HCT116 (cell line): ENCODE data around the gene FOXK2. TPM values are rescaled to one million over a fixed set of nuclear protein-coding genes. Genes with fewer than 3 reads are reported as not detected.

Experiments
- ATAC-seq: fragments of 200-7000 bp; cut with Tn5 transposase; 2 replicates; pipeline ENCODE4 v1.9.1; 2020; ENCODE audit warnings: mild to moderate bottlenecking, moderate library complexity
- BruUV-seq: library from RNA; stranded (reverse); fragments of 400-500 nt; replicated peaks from 2 replicates; lab custom pipeline; 2021; lab: Mats Ljungman, UMichigan
- CTCF ChIA-PET: fragments of 300-600 bp; sonication (Branson Sonifier 250); formaldehyde crosslinking; loops from one replicate; lab custom pipeline; 2021; ENCODE audit warnings: antibody characterized with exemption; lab: Charles Lee
- POLR2A ChIA-PET: fragments of 300-600, 350-600 bp; sonication (Branson Sonifier 250); formaldehyde crosslinking; loops from one replicate; lab custom pipeline; 2021; ENCODE audit warnings: antibody characterized with exemption; lab: Charles Lee
- RAD21 ChIA-PET, 2 experiments: fragments of 300-600 bp; sonication (Branson Sonifier 250); formaldehyde crosslinking; loops; one replicate each; lab custom pipeline; 2023; ENCODE audit warnings: low total read pairs in 2 of 2; ENCODE audit not compliant: uncharacterized antibody in 2 of 2, unreplicated experiment in 2 of 2, low non-redundant PET in 1 of 2; lab: Charles Lee
- DNase-seq: peaks from one replicate; pipeline ENCODE4 v3.0.0-alpha.2; 2010; ENCODE audit warnings: low read depth, low spot score
- H2AFZ ChIP-seq: fragments of 200-600 bp; shearing (Covaris generic), sonication (generic); 2 replicates; pipeline ENCODE4 v1.6.1; 2017; ENCODE audit warnings: low read depth, mixed run types, mixed read lengths, antibody characterized with exemption, low read length; ENCODE audit not compliant: poor library complexity, severe bottlenecking
- H3K27ac ChIP-seq: 2 replicates; pipeline ENCODE4 v1.5.1; 2012; ENCODE audit warnings: low read depth, low read length
- H3K27me3 ChIP-seq: fragments of 200-600 bp; sonication (generic); 2 replicates; pipeline ENCODE4 v1.6.1; 2016; ENCODE audit warnings: mixed run types, low read length, mixed read lengths; ENCODE audit not compliant: insufficient read depth
- H3K36me3 ChIP-seq, 2 experiments: fragments of 200-500 bp in 1 of 2; fragments of 200-600 bp in 1 of 2; sonication (Bioruptor generic) in 1 of 2; sonication (generic) in 1 of 2; 2 replicates each; pipeline versions ENCODE4 v1.5.1 to v1.6.1; 2014 to 2016; ENCODE audit warnings: low read length in 2 of 2, inconsistent platforms in 1 of 2, mixed read lengths in 1 of 2, mixed run types in 1 of 2; ENCODE audit not compliant: insufficient read depth in 2 of 2, control insufficient read depth in 1 of 2
- H3K4me1 ChIP-seq, 2 experiments: fragments of 200-600 bp in 1 of 2; sonication (generic) in 1 of 2; 2 replicates each; pipeline versions ENCODE4 v1.5.1 to v1.6.1; 2012 to 2017; ENCODE audit warnings: low read length in 2 of 2, inconsistent platforms in 1 of 2, mild to moderate bottlenecking in 1 of 2, mixed read lengths in 1 of 2, mixed run types in 1 of 2, moderate library complexity in 1 of 2; ENCODE audit not compliant: insufficient read depth in 2 of 2, control insufficient read depth in 1 of 2
- H3K4me2 ChIP-seq: fragments of 200-600 bp; sonication (generic); 2 replicates; pipeline ENCODE4 v1.6.1; 2017; ENCODE audit warnings: mixed run types, low read length, mixed read lengths
- H3K4me3 ChIP-seq, 2 experiments: fragments of 200-600 bp in 1 of 2; sonication (generic) in 1 of 2; replicated peaks in 1 of 2; 2 replicates each; pipeline ENCODE4 v1.5.1; 2011 to 2016; ENCODE audit warnings: low read length in 2 of 2, control low read depth in 1 of 2, low read depth in 1 of 2, mild to moderate bottlenecking in 1 of 2, mixed read lengths in 1 of 2, mixed run types in 1 of 2
- H3K79me2 ChIP-seq: fragments of 200-600 bp; sonication (generic); 2 replicates; pipeline ENCODE4 v1.6.1; 2017; ENCODE audit warnings: mild to moderate bottlenecking, mixed run types, low read length, moderate library complexity, mixed read lengths; ENCODE audit not compliant: insufficient read depth
- H3K9ac ChIP-seq: fragments of 200-600 bp; sonication (generic); 2 replicates; pipeline ENCODE4 v1.6.1; 2016; ENCODE audit warnings: low read length, mixed read lengths
- H3K9me2 ChIP-seq: fragments of 200-600 bp; sonication (generic), shearing (Covaris generic); 2 replicates; pipeline ENCODE4 v1.6.1; 2017; ENCODE audit warnings: mixed run types, mild to moderate bottlenecking, moderate library complexity; ENCODE audit not compliant: insufficient read depth
- H3K9me3 ChIP-seq, 2 experiments: fragments of 200-500 bp in 1 of 2; fragments of 200-600 bp in 1 of 2; sonication (Bioruptor generic) in 1 of 2; sonication (generic) in 1 of 2; 2 replicates each; pipeline ENCODE4 v1.6.1; 2014 to 2017; ENCODE audit warnings: low read length in 2 of 2, mixed read lengths in 2 of 2, inconsistent platforms in 1 of 2, low read depth in 1 of 2, mild to moderate bottlenecking in 1 of 2, mixed run types in 1 of 2, moderate library complexity in 1 of 2; ENCODE audit not compliant: control insufficient read depth in 1 of 2, insufficient read depth in 1 of 2
- H4K20me1 ChIP-seq: fragments of 200-600 bp; sonication (generic), shearing (Covaris generic); 2 replicates; pipeline ENCODE4 v1.6.1; 2017; ENCODE audit warnings: mixed run types, mild to moderate bottlenecking, moderate library complexity; ENCODE audit not compliant: insufficient read depth
- CBX3 ChIP-seq: IDR thresholded peaks from 2 replicates; pipeline ENCODE4 v1.6.1; 2012; ENCODE audit warnings: low read depth
- CEBPB ChIP-seq: IDR thresholded peaks from 2 replicates; pipeline ENCODE4 v1.6.1; 2012; ENCODE audit warnings: low read depth
- EGR1 ChIP-seq: IDR thresholded peaks from 2 replicates; pipeline ENCODE4 v1.6.1; 2012; ENCODE audit warnings: low read depth
- EZH2 ChIP-seq: fragments of 200-600 bp; sonication (generic); IDR thresholded peaks from 2 replicates; pipeline ENCODE4 v1.6.1; 2017; ENCODE audit warnings: antibody characterized with exemption, mixed run types
- FOSL1 ChIP-seq: IDR thresholded peaks from 2 replicates; pipeline ENCODE4 v1.6.1; 2012; ENCODE audit warnings: low read depth
- JUND ChIP-seq: IDR thresholded peaks from 2 replicates; pipeline ENCODE4 v1.6.1; 2012
- POLR2AphosphoS5 ChIP-seq: IDR thresholded peaks from 2 replicates; pipeline ENCODE4 v1.6.1; 2011; ENCODE audit warnings: mild to moderate bottlenecking, low read depth, low read length, moderate library complexity
- SP1 ChIP-seq: IDR thresholded peaks from 2 replicates; pipeline ENCODE4 v1.6.1; 2012; ENCODE audit warnings: low read depth
- SRF ChIP-seq: IDR thresholded peaks from 2 replicates; pipeline ENCODE4 v1.6.1; 2012; ENCODE audit warnings: low read depth
- TCF7L2 ChIP-seq: IDR thresholded peaks from 2 replicates; pipeline ENCODE4 v1.7.0; 2011; ENCODE audit warnings: borderline replicate concordance, inconsistent platforms; ENCODE audit not compliant: insufficient read depth, insufficient read length; ENCODE audit errors: extremely low read depth
- YY1 ChIP-seq: IDR thresholded peaks from 2 replicates; pipeline ENCODE4 v1.6.1; 2011; ENCODE audit warnings: low read length, low read depth, moderate library complexity, mild to moderate bottlenecking; ENCODE audit not compliant: insufficient replicate concordance; ENCODE audit errors: extremely low read depth
- ZBTB33 ChIP-seq: IDR thresholded peaks from 2 replicates; pipeline ENCODE4 v1.6.1; 2011; ENCODE audit warnings: mild to moderate bottlenecking, low read length, moderate library complexity; ENCODE audit not compliant: insufficient replicate concordance; ENCODE audit errors: extremely low read depth
- ZFX ChIP-seq: fragments of 450-650 bp; IDR thresholded peaks from 2 replicates; pipeline ENCODE4 v1.6.1; 2017
- intact Hi-C: fragments of 100-400 bp; cut with micrococcal nuclease; formaldehyde crosslinking; loops from 2 replicates; pipeline ENCODE4 v1.10.0; 2022
- total RNA-seq: library from RNA; stranded (reverse); gene quantifications from one replicate; pipeline ENCODE4 v1.2.1, GENCODE V29; 2021; ENCODE audit not compliant: unreplicated experiment

FOXK2 gene
- total RNA-seq, 1 experiment from 2014 or later, result 122 TPM

- DNase-seq (no peak), ATAC-seq (no peak)
- Histone ChIP-seq H3K79me2 (peaks cover 99% of the 10 kb centered on the region), H2AFZ (no peak overlapping the region), H3K27me3 (no peaks in the 10 kb centered on the region), H3K9me3 (no peaks in the 10 kb centered on the region), H3K9ac (no peak overlapping the region), H4K20me1 (peaks cover 43% of the 10 kb centered on the region; the same call in 1 of the 2 replicates), H3K27ac (no peak overlapping the region), H3K4me1 (peaks cover 10 to 30% of the 10 kb centered on the region in 2 experiments), H3K9me2 (no peaks in the 10 kb centered on the region), H3K4me2 (no peak overlapping the region), H3K4me3 (no peak overlapping the region), H3K36me3 (no peaks in the 10 kb centered on the region)
- TF ChIP-seq YY1 (no peak), SRF (no peak), ZBTB33 (no peak), JUND (no peak), SP1 (no peak), EGR1 (no peak), ZFX (no peak), TCF7L2 (no peak), POLR2AphosphoS5 (no peak), CBX3 (no peak), CEBPB (no peak), EZH2 (no peak), FOSL1 (no peak)
- CTCF ChIA-PET, result interaction anchor here (0.7 to 2.8 kb wide), 2 partner anchors 16 to 133 kb away, joined by 3 to 15 read pairs; no protein-coding TSS in a partner anchor
- POLR2A ChIA-PET, result no interaction called here
- intact Hi-C loops, result loop anchor here (5.0 to 10.0 kb wide), 2 partner anchors 138 to 200 kb away; partner anchors contain the start of genes HEXD and OGFOD3
- RAD21 ChIA-PET, result no interaction called here
- BruUV-seq, result no TSS peak
Observed at GRCh38 chr17:82552580-82552979, 33.0 kb downstream of the FOXK2 start.
